Endodermal cell (in vitro differentiated cells): ENCODE measurements around the gene ZBED4. TPM values are rescaled to one million over a fixed set of nuclear protein-coding genes. Genes with fewer than 3 reads are reported as not detected.

Experiments
- DNase-seq: peaks from one replicate; pipeline ENCODE4 v3.0.0-alpha.2; 2017
- H3K27ac ChIP-seq: 2 replicates; pipeline ENCODE4 v1.5.1; 2013; ENCODE audit warnings: mild to moderate bottlenecking, low read depth, low read length, moderate library complexity
- H3K27me3 ChIP-seq: 2 replicates; pipeline ENCODE4 v1.6.1; 2013; ENCODE audit warnings: mild to moderate bottlenecking, low read length, moderate library complexity; ENCODE audit not compliant: insufficient read depth, control insufficient read depth, poor library complexity, severe bottlenecking
- H3K36me3 ChIP-seq: 2 replicates; pipeline ENCODE4 v1.7.0; 2013; ENCODE audit warnings: mild to moderate bottlenecking, low read length, moderate library complexity; ENCODE audit not compliant: control insufficient read depth, insufficient read depth
- H3K4me1 ChIP-seq: one replicate; pipeline ENCODE4 v1.7.0; 2013; ENCODE audit warnings: low read length; ENCODE audit not compliant: control insufficient read depth, insufficient read depth
- H3K4me3 ChIP-seq: 2 replicates; pipeline ENCODE4 v1.5.1; 2013; ENCODE audit warnings: mild to moderate bottlenecking, low read length, moderate library complexity
- H3K9ac ChIP-seq: 2 replicates; pipeline ENCODE4 v1.6.1; 2013; ENCODE audit warnings: mild to moderate bottlenecking, low read length, moderate library complexity; ENCODE audit not compliant: poor library complexity, severe bottlenecking; ENCODE audit errors: extremely low read depth
- H3K9me3 ChIP-seq: 2 replicates; pipeline ENCODE4 v1.6.1; 2013; ENCODE audit warnings: mild to moderate bottlenecking, low read length, moderate library complexity; ENCODE audit not compliant: control insufficient read depth
- H3K27ac Mint-ChIP-seq: 2 replicates; pipeline ENCODE4 v1.8.0; 2020; ENCODE audit warnings: mixed read lengths
- H3K27me3 Mint-ChIP-seq: 2 replicates; pipeline ENCODE4 v1.8.0; 2021; ENCODE audit warnings: mild to moderate bottlenecking, mixed read lengths; ENCODE audit not compliant: insufficient read depth
- H3K36me3 Mint-ChIP-seq: 2 replicates; pipeline ENCODE4 v1.8.0; 2020; ENCODE audit warnings: low read depth, mixed read lengths
- H3K4me1 Mint-ChIP-seq: 2 replicates; pipeline ENCODE4 v1.8.0; 2020; ENCODE audit warnings: mixed read lengths
- H3K4me3 Mint-ChIP-seq: 2 replicates; pipeline ENCODE4 v1.8.0; 2020; ENCODE audit warnings: mild to moderate bottlenecking, moderate library complexity, mixed read lengths
- H3K9me3 Mint-ChIP-seq: 2 replicates; pipeline ENCODE4 v1.8.0; 2020; ENCODE audit warnings: mild to moderate bottlenecking, mixed read lengths
- CTCF ChIP-seq: fragments of 200-600 bp; sonication (generic); conservative IDR thresholded peaks from 2 replicates; pipeline ENCODE4 v1.5.0; 2021; ENCODE audit warnings: antibody characterized with exemption, mild to moderate bottlenecking
- WGBS, 2 experiments: methylation state at CpG; one replicate each; pipeline versions ENCODE4 v1.1.5 to v1.1.7; 2013; ENCODE audit warnings: missing lambda C conversion rate in 2 of 2, mixed read lengths in 1 of 2; ENCODE audit not compliant: insufficient coverage in 1 of 2, insufficient read length in 1 of 2; 5-methylcytosine and 5-hydroxymethylcytosine counted together
- total RNA-seq, 2 donors: library from RNA; stranded (reverse); fragmentation: NEBNext Ultra II Directional in 1 of 2; extraction: Animal tissue kit (Norgen Biotek cat#: 25700) in 1 of 2; gene quantifications; 2 replicates in 1 of 2; 3 replicates in 1 of 2; pipeline ENCODE4 v1.2.1, GENCODE V29; 2021

Gene ZBED4
- total RNA-seq, 2 donors from 2014 or later = 22.0 to 26.6 TPM

DNA sequence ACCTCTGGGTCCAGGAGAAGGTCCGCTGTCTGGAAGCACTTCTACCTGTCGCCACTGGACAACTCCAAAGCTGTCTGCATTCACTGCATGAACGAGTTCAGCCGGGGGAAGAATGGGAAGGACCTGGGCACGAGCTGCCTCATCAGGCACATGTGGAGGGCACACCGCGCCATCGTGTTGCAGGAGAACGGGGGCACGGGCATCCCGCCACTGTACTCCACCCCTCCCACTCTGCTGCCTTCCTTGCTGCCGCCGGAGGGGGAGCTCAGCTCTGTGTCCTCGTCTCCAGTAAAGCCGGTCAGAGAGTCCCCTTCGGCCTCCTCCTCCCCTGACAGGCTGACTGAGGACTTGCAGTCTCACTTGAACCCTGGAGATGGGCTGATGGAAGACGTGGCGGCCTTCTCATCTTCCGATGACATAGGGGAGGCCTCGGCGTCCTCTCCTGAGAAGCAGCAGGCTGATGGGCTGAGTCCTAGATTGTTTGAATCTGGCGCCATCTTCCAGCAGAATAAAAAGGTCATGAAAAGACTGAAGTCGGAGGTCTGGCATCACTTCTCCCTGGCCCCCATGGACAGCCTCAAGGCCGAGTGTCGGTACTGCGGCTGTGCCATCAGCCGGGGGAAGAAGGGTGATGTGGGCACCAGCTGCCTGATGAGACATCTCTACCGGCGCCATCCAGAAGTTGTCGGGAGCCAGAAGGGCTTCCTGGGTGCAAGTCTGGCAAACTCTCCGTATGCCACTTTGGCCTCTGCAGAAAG, 31.0 kb downstream of the ZBED4 start:
- no peak overlapping the region for H3K27ac Mint-ChIP-seq
- WGBS, 2 experiments = 92 to 93% methylated on average over 26 to 31 of the region's 31 CpGs

DNA sequence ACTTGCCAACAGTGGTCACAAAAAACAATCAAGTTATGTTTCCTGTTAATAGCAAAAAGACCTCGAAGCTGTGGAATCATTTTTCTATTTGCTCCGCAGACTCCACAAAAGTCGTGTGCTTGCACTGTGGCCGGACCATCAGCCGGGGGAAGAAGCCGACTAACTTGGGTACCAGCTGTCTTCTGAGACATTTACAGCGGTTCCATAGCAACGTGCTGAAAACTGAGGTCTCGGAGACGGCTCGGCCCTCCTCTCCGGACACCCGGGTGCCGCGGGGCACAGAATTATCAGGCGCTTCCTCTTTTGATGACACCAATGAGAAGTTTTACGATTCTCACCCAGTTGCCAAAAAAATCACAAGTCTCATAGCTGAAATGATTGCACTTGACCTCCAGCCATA, 31.6 kb downstream of the ZBED4 start:
- H3K36me3 Mint-ChIP-seq = peaks cover 77% of the 10 kb centered on the region

More for the DNA sequence above, 31.0 kb downstream of the ZBED4 start:
- peaks cover 71% of the 10 kb centered on the region for H3K36me3 ChIP-seq
- H3K4me3 ChIP-seq = no peak overlapping the region
- no peaks in the 10 kb centered on the region for H3K4me1 Mint-ChIP-seq
- no peaks in the 10 kb centered on the region for H3K27me3 Mint-ChIP-seq
- TF ChIP-seq CTCF = no peak
- H3K4me1 ChIP-seq = no peaks in the 10 kb centered on the region
- DNase-seq = no peak
- peaks cover 22% of the 10 kb centered on the region for H3K9me3 ChIP-seq
- no peak overlapping the region for H3K4me3 Mint-ChIP-seq
- no peak overlapping the region for H3K27ac ChIP-seq
- peaks cover 76% of the 10 kb centered on the region for H3K36me3 Mint-ChIP-seq
- H3K9ac ChIP-seq = no peak overlapping the region
- H3K9me3 Mint-ChIP-seq = peaks cover 15% of the 10 kb centered on the region
- no peaks in the 10 kb centered on the region for H3K27me3 ChIP-seq

GRCh38 chr22:49885881-49886280, 32.2 kb downstream of the ZBED4 start:
- Histone ChIP-seq H3K27ac (no peak overlapping the region), H3K27me3 (no peaks in the 10 kb centered on the region), H3K9me3 (peaks cover 34% of the 10 kb centered on the region), H3K4me1 (no peaks in the 10 kb centered on the region), H3K36me3 (peaks cover 80% of the 10 kb centered on the region), H3K4me3 (no peak overlapping the region), H3K9ac (no peak overlapping the region)
- 97 to 98% methylated on average over 35 of the region's 35 CpGs for WGBS, 2 experiments
- Mint-ChIP-seq H3K27me3 (no peaks in the 10 kb centered on the region), H3K4me1 (no peaks in the 10 kb centered on the region), H3K36me3 (peaks cover 80% of the 10 kb centered on the region), H3K27ac (no peak overlapping the region), H3K9me3 (peaks cover 22% of the 10 kb centered on the region), H3K4me3 (no peak overlapping the region)
- TF ChIP-seq CTCF = no peak
- DNase-seq = no peak

More for the DNA sequence above, 31.6 kb downstream of the ZBED4 start:
- H3K27ac ChIP-seq = no peak overlapping the region
- no peaks in the 10 kb centered on the region for H3K4me1 ChIP-seq
- H3K4me1 Mint-ChIP-seq = no peaks in the 10 kb centered on the region
- H3K27ac Mint-ChIP-seq = no peak overlapping the region
- no peaks in the 10 kb centered on the region for H3K27me3 ChIP-seq
- no peak overlapping the region for H3K9ac ChIP-seq
- no peak overlapping the region for H3K4me3 Mint-ChIP-seq
- DNase-seq = no peak
- no peak overlapping the region for H3K4me3 ChIP-seq
- WGBS, 2 experiments = 92 to 95% methylated on average over 17 of the region's 17 CpGs
- peaks cover 28% of the 10 kb centered on the region for H3K9me3 ChIP-seq
- H3K27me3 Mint-ChIP-seq = no peaks in the 10 kb centered on the region
- H3K9me3 Mint-ChIP-seq = peaks cover 18% of the 10 kb centered on the region
- TF ChIP-seq CTCF = no peak
- H3K36me3 ChIP-seq = peaks cover 76% of the 10 kb centered on the region
